Parathyroid adenoma (tissue), 2 donors: ENCODE measurements around the gene ARHGAP30.

Experiments used
- H2AFZ ChIP-seq: fragments of 300-600 bp; sonication (generic); one replicate; pipeline ENCODE4 v1.7.0; 2017; ENCODE audit warnings: antibody characterized with exemption, mild to moderate bottlenecking
- H3K27ac ChIP-seq: fragments of 300-600 bp; sonication (generic); one replicate; pipeline ENCODE4 v1.7.0; 2017
- H3K27me3 ChIP-seq: fragments of 300-600 bp; sonication (generic); one replicate; pipeline ENCODE4 v1.7.0; 2017; ENCODE audit warnings: low read length; ENCODE audit not compliant: control insufficient read depth, insufficient read depth
- H3K36me3 ChIP-seq: fragments of 300-600 bp; sonication (generic); one replicate; pipeline ENCODE4 v1.7.0; 2017; ENCODE audit warnings: low read length; ENCODE audit not compliant: control insufficient read depth, insufficient read depth
- H3K4me1 ChIP-seq: fragments of 300-600 bp; sonication (generic); one replicate; pipeline ENCODE4 v1.7.0; 2017; ENCODE audit warnings: control low read depth
- H3K4me2 ChIP-seq: fragments of 300-600 bp; sonication (generic); one replicate; pipeline ENCODE4 v1.7.0; 2017; ENCODE audit warnings: low read length
- H3K4me3 ChIP-seq: fragments of 300-600 bp; sonication (generic); one replicate; pipeline ENCODE4 v1.7.0; 2017; ENCODE audit warnings: low read depth, low read length
- H3K79me2 ChIP-seq: fragments of 300-600 bp; sonication (generic); one replicate; pipeline ENCODE4 v1.7.0; 2017; ENCODE audit warnings: control low read depth
- H3K9ac ChIP-seq: fragments of 300-600 bp; sonication (generic); one replicate; pipeline ENCODE4 v1.7.0; 2017; ENCODE audit warnings: mild to moderate bottlenecking
- H3K9me3 ChIP-seq: fragments of 300-600 bp; sonication (generic); one replicate; pipeline ENCODE4 v1.7.0; 2017; ENCODE audit warnings: low read length; ENCODE audit not compliant: control insufficient read depth
- TF ChIP-seq, protein P1 (sequence below): fragments of 300-600 bp; sonication (generic); IDR thresholded peaks from one replicate; pipeline ENCODE4 v1.7.0; 2017; ENCODE audit warnings: antibody characterized with exemption, mild to moderate bottlenecking
- donor health status: primary hyperparathyroidism.

ARHGAP30 gene

DNA sequence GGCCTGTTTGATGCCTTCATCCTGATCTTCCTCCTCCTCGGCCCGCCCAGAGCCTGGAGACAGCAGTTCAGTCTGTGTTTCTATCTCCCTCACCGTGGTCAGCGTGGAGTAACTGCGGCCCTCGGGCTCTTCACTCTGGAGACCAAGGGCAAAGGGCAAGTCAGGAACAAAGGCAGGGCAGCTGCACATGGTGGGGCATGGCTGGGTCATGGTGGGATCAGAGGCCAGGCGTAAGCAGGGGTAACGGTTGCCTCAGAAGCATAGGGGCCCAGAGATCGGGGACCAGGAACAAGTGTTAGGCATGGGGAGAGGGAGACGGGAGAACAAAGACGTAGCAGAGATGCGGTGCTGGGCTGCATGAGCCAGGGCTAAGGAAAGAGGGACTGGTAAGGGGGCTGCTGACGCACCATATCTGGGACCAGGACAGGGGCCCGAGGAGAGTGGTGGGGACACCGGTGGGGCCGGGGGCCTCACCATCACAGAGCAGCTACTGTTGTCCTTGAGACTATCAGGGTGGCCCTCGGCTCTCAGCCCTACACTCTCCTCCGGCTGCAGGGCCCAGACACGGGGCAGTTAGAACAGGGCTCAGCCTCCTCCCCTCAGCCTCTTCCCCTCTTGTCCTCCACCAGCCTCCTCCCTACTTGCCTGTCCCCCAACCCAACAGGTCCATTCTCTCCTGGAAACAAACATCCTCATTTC is 3.2 kb upstream of the ARHGAP30 start:
- Histone ChIP-seq H3K4me2 (no peak overlapping the region), H3K4me1 (no peaks in the 10 kb centered on the region), H2AFZ (no peak overlapping the region), H3K9me3 (no peaks in the 10 kb centered on the region), H3K9ac (no peak overlapping the region), H3K27ac (no peak overlapping the region), H3K4me3 (no peak overlapping the region), H3K36me3 (no peaks in the 10 kb centered on the region), H3K27me3 (no peaks in the 10 kb centered on the region), H3K79me2 (no peaks in the 10 kb centered on the region)
- TF ChIP-seq, protein P1, sequence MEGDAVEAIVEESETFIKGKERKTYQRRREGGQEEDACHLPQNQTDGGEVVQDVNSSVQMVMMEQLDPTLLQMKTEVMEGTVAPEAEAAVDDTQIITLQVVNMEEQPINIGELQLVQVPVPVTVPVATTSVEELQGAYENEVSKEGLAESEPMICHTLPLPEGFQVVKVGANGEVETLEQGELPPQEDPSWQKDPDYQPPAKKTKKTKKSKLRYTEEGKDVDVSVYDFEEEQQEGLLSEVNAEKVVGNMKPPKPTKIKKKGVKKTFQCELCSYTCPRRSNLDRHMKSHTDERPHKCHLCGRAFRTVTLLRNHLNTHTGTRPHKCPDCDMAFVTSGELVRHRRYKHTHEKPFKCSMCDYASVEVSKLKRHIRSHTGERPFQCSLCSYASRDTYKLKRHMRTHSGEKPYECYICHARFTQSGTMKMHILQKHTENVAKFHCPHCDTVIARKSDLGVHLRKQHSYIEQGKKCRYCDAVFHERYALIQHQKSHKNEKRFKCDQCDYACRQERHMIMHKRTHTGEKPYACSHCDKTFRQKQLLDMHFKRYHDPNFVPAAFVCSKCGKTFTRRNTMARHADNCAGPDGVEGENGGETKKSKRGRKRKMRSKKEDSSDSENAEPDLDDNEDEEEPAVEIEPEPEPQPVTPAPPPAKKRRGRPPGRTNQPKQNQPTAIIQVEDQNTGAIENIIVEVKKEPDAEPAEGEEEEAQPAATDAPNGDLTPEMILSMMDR = no peak

DNA sequence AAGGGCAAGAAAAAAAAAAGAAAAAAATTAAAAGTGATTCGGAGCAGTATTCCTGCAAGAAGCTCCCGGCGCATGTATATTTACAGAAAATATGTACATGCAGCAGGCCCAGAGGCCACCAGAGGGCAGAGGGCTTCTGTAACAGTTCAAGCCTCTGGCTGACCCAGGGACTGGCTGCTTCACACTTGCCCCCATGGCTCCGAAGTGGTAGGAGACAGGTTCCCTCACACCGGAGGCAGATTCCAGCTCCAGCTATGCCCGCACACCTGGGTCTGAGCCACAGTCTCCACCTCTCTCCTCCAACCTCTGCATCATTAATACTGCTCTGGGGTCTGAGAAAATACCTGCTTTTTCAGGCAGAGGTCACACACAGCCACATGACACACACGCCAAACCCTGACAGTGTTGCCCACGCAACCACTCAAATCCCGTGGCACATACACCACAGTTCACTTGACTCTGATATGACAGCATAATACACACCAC is 2.2 kb upstream of the ARHGAP30 start:
- H2AFZ ChIP-seq = no peak overlapping the region
- no peak overlapping the region for H3K27ac ChIP-seq
- H3K36me3 ChIP-seq = no peaks in the 10 kb centered on the region
- no peaks in the 10 kb centered on the region for H3K27me3 ChIP-seq
- H3K4me2 ChIP-seq = no peak overlapping the region
- H3K9ac ChIP-seq = no peak overlapping the region
- TF ChIP-seq, protein P1 = peak; percentile 30
- no peak overlapping the region for H3K4me3 ChIP-seq
- no peaks in the 10 kb centered on the region for H3K79me2 ChIP-seq
- no peaks in the 10 kb centered on the region for H3K9me3 ChIP-seq
- H3K4me1 ChIP-seq = no peaks in the 10 kb centered on the region

DNA sequence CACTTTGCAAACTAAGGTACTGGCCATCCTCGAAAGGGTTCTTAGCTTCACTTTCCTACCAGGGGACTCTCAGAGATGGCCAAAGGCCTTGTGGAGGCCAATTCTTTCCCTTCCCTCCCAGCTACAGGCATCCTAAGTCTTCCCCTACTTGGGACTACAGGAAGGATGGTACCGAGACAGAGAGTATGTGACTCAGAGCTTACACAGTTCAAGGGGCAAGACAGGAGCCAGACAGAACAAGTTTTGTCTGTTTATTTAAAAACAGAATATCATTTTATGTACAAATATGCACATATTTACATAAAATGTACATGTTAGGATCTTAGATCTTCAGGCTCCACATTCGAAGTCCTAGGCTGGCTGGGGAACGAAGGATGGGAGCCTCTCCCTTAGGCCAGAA is 1.1 kb upstream of the ARHGAP30 start:
- H3K36me3 ChIP-seq = no peaks in the 10 kb centered on the region
- no peak overlapping the region for H3K4me3 ChIP-seq
- H3K4me1 ChIP-seq = no peaks in the 10 kb centered on the region
- no peaks in the 10 kb centered on the region for H3K9me3 ChIP-seq
- TF ChIP-seq, protein P1 = no peak
- no peaks in the 10 kb centered on the region for H3K79me2 ChIP-seq
- H2AFZ ChIP-seq = no peak overlapping the region
- no peaks in the 10 kb centered on the region for H3K27me3 ChIP-seq
- no peak overlapping the region for H3K27ac ChIP-seq
- H3K9ac ChIP-seq = no peak overlapping the region
- H3K4me2 ChIP-seq = no peak overlapping the region

DNA sequence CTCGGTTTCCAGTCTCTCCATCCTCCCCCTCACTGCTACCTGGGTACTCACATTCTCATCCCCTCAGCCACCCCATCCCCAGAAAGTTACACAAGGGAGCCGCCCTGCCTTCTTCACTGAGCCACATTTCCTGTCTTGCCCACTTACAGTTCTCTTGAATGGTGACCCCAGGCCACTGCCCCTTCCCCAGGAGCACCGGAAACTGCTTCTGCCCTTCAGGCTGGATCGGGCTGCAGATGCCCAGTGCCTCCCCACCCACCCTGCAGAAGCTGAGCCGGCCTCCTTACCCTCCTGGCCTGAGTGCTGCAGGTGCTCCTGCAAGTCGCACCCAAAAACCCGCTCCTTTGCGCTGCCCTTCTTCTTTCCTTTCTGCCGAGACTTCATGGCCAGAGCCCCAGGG is 450 bp downstream of the ARHGAP30 start:
- no peaks in the 10 kb centered on the region for H3K27me3 ChIP-seq
- no peak overlapping the region for H3K9ac ChIP-seq
- no peak overlapping the region for H3K4me2 ChIP-seq
- TF ChIP-seq, protein P1 = no peak
- no peak overlapping the region for H3K27ac ChIP-seq
- H3K4me1 ChIP-seq = no peaks in the 10 kb centered on the region
- no peaks in the 10 kb centered on the region for H3K36me3 ChIP-seq
- no peaks in the 10 kb centered on the region for H3K9me3 ChIP-seq
- no peak overlapping the region for H3K4me3 ChIP-seq
- no peaks in the 10 kb centered on the region for H3K79me2 ChIP-seq
- H2AFZ ChIP-seq = no peak overlapping the region
